Central memory CD4-positive, alpha-beta T cell (primary cell): ENCODE results near the gene LDLRAD2.

Experiments
- DNase-seq: peaks from one replicate; pipeline ENCODE4 v3.0.0; 2022

LDLRAD2 gene

DNA sequence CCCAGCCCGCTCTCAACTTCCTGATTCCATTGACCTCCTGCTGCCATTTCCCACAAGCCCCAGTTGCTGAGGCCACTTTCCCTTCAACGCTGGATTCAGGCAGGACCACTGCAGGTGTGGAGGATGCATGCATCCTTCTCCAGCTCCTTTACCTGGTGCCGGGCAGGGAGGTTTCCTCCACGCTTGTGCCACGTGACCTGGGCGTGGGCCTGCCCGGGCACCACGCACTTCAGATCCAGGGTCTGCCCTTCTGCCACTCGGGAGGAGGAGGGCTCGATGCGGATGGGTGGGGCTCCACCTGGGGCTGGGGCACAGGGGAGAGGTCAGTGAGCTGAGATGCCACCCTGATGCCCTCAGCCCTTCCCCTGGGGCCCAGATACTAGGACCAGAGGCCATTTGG lies 31.9 kb downstream of the LDLRAD2 start:
- no peak for DNase-seq

DNA sequence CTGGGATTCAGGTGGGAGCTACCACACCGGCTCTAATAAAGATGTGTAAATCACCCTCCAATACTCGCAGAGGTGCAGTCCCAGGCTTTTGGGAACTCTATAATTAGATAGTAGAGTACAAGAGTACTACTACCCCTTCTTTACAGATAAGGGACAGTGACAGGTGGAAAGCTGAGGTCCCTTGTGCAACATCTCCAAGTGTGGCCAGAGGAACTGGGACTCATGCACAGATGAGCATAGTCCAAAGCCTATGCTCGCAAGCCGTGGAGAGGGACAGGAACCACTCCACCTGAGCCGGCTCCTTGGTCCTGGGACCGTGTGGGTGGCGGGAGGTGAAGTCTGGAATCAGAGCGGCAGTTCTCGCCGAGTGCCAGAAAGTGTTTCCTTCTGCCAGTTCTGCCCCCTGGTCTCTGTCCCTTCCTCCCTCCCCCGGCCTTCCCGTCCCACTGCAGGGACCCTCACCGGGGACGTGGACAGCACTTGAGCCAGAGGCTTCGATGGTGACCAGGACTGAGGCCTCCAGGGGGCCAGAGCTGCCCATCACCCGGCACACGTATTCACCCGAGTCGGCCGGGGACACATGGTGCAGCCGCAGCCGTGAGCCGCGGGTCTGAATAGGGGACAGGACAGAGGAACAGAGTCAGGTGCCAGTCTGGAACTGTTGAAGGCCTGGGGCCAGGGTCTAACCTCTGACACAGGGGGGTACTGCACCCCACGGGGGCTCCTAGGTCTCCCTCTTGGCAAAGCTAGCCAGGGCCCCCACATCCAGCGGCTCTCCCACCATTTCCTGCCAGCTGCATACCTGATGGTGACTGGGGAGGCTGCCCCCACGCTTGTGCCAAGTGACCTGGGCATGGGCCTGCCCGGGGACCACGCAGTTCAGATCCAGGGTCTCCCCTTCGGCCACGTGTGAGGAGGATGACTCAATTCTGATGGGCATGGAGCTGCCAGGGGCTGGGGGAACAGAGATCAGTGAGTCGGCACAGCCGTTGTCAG lies 33.9 kb downstream of the LDLRAD2 start:
- no peak for DNase-seq

DNA sequence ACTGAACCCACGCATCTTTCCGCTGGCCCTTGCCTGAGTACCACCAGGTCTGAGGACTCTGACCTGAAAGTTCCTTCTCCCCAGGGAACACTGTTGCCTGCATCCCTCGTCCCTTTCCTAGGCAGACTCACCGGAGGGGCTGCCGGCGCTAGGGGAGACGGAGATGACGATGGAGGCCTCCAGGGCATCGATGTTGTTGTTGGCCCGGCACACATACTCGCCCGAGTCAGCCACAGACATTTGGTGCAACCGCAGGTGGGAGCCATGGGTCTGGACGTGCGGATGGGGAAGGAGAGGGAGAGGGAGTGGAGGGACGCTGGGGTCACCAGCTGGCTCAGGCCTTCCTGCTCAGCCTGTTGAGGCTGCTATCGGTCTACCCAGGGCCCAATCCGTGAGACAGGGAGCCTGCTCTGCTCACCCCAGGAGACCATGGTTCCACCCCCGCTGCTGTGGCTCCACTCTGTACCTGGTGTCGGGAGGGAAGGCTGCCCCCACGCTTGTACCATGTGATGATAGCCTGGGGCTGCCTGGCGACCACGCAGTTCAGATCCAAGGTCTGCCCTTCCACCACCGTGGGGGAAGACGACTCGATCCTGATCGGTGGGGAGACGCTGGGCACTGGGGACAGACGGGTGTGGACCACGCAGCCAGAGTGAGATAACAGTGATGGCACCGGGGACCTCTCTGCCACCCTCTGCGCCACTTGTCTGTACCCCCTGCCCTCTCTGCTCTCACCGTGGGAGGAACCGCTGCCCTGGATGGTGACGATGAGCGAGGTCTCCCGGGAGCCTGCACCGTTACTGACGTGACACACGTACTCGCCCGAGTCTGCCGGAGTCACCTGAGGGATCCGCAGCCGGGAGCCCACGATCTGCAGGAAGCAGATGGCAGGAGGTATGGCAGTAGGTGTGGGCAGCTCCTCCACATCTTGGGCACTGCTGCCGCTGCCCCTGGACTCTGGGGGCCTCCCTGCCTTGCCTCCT lies 35.4 kb downstream of the LDLRAD2 start:
- no peak for DNase-seq

DNA sequence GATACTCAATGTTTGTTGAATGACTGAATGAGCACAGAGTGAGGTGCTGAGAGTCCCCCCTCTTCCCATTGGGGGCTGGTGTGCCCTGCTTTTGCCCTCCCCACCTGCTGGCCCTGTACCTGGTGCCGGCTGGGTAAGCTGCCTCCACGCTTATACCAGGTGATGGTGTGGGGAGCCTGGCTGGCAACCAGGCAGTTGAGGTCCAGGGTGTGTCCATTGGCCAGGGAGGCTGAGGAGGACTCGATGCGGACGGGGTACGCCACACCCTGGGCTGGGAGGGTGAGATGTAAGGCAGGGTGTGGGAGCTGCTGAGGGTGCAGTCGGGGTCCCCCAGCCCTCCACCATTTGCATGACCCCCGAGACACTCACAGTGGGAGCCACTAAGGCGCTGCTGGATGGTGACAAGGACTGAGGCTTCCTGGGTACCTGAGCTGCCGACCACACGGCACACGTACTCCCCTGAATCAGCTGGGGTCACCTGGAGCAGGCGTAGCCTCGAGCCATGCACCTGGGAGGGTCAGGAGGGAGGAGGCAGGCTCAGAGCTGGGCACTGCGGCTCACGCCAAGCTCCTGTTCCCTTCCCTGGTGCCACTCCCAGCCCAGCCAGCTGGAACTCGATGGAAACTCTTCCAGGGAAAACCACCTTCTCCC lies 36.6 kb downstream of the LDLRAD2 start:
- DNase-seq: no peak

DNA sequence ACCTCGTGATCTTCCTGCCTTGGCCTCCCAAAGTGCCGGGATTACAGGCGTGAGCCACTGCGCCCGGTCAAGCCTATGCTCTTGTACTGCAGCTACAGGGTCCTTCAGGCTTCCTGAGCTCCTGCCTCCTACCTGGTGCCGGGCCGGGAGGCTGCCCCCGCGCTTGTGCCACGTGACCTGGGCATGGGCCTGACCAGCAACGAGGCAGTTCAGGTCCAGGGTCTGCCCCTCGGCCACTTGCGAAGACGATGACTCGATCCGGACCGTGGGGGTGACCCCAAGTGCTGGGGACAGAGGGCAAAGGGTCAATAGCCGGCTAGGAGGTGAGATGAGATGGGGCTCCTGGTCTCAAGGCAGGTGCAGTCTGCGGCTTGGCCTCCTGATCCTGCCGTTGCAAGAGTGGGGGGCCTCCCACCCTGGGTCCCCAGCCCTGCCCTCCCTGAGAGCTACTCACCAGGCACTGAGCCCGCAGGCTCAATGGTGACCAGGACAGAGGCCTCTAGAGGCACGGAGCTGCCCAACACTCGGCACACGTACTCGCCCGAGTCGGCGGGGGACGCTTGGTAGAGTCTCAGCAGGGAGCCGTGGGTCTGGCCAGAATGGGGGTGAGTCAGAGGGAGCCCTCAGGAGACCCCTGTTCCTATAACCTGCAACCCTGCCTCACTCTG lies 38.0 kb downstream of the LDLRAD2 start:
- DNase-seq: no peak

DNA sequence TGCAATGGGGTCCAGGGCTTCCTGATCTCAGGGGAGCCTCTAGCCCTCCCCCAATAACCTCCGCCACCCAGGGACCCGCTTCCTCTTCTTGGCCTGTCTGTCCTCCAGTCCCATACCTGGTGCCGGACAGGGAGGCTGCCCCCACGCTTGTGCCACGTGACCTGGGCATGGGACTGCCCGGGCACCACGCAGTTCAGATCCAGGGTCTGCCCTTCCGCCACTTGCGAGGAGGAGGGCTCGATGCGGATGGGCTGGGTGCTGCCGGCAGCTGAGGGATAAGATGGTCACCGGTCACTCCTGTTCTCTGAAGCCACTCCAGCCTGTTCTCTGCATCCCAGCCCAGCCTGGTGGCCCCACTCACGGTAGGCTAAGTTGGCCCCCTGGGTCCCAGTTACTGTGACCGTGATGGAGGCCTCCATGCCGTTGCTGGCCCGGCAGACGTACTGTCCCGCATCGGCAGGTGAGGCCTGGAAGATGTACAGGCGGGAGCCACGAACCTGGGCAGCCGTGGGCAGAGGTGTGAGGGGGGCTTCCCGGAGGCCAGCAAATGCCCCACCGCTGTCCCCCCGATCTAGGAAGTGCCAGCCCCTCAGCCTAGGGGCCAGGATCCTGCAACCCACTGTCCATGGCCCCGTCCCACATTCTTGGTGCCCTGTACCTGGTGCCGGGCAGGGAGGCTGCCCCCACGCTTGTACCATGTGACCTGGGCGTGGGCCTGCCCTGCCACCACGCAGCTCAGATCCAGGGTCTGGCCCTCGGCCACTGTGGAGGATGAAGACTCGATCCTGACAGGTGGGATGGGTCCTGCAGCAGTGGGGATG lies 39.6 kb downstream of the LDLRAD2 start:
- DNase-seq: no peak

DNA sequence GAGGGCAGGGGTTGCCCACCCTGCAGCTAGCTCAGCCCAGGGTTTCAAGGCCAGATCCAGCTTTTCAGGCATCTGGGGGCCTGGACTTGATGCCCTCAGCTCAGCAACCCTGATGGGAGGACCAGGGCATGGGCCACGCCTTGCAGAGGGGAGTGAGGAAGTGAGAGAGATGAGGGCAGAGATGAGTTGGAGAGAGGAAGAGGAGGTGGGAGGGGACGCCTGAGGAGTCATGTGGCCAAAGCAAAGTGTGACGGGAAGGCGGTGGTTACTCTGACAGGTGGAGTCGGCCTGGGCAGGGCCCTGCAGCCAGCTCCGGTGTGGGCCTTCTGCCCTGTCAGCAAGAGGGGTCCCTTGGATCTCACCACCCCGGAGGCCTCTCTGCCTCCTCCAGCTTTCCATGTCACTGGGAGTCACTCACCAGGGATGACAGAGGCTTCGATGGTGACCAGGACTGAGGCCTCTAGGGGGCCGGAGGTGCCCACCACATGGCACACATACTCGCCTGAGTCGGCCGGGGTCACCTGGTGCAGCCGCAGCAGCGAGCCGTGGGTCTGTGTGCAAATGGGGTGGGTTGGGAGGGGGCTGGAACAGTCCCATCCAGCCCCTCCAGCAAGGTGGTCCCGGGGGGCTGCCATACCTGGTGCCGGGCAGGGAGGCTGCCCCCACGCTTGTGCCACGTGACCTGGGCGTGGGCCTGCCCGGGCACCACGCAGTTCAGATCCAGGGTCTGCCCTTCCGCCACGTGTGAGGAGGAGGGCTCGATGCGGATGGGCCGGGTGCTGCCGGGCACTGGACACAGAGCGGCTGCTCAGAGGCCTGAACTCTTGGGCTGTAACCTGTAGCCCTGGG lies 40.4 kb downstream of the LDLRAD2 start:
- no peak for DNase-seq

DNA sequence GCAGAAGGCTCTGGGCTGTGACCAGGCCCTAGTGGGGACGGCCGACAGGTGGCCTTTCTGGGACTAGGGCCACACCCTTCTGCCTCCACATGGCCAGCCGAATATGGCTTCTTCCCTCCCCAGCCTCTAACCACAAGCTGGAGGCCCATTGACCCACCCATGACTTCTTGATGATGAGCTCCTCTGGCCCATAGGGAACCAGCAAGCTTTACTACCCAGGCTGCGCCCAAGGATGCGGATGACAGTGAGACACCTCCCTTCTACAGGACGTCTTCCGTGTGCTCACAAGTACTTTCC lies 41.0 kb downstream of the LDLRAD2 start:
- no peak for DNase-seq

DNA sequence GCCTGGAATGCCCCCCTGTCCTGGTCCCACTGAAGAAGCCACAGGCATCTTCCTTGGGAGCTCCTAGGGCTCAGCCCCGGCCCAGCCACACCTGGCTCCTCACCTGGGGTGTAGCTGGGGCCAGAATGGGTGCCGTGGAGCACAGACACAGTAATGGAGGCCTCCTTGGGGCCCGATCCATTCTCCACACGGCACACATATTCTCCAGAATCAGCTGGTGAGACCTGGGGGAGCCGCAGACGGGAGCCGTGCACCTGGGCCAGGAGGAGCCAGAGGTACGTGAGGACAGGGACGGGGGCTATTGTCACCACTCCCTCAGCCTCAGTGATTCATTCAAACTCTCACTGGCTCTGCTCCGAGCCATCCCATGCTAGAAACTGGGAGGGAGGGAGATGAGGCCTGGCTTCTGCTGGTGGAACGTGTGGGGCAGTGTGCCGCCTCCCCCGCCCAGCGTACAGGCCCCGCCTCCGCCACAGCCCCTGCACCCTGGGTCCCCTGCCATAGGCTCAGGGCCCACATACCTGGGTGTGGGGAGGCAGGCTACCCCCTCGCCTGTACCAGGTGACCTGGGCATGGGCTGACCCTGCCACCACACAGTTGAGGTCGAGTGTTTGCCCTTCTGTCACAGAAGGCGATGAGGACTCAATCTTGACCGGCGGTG lies 42.2 kb downstream of the LDLRAD2 start:
- DNase-seq: no peak

DNA sequence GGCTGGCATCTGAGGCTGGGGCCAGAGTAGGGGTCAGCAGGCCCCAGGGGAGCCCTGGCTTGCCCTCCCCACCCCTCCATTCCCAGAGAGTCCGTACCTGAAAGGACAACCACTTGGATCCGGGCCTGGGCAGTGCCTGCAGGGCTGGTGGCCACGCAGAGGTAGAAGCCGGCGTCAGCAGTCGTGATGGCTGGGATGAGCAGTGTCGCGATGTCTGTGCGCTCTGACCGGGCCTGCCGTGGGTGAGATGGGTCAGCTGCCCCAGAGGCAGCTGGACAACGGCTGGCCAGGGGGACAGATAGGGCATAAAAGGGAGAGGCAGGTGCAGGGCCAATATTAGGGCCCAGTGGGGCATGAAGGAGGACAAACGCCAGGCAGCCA lies 42.7 kb downstream of the LDLRAD2 start:
- DNase-seq: no peak

DNA sequence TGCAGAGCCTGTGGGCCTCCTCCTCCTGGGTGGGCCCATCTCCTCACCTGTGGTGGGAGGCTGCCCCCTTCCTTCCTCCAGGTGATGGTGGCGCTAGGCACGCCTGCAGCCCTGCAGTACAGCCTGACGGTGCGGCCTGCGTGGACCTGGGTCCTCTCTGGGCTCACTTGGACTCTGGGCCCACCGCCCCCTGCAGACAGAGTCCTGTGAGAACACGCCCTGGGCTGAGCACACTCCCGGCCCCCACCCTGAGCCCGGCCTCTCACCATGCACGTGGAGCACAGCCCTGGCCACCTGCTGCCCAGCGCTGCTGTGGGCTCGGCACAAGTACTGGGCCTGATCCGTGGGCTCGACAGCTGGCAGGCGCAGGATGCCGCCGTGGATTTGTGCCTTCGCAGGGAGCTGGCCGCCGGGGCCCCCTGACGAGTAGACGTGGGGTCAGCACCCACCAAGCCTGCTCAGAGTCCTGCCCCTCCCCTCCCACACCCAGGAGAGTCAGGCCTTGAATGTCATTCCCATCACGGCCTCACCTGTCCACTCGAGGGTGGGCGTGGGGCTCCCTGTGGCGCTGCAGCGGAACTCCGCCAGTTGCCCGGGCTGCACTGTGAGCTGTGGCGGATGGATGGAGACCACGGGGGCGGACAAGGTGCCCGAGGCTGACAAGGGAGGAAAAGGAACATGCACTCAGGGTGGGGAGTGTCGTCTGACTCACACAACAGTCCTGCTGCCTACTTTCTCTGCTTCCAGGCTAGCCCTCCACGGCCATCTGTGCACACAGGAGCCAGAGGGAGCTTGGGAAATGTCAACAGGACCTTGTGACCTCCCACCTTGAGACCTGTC lies 43.4 kb downstream of the LDLRAD2 start:
- no peak for DNase-seq

DNA sequence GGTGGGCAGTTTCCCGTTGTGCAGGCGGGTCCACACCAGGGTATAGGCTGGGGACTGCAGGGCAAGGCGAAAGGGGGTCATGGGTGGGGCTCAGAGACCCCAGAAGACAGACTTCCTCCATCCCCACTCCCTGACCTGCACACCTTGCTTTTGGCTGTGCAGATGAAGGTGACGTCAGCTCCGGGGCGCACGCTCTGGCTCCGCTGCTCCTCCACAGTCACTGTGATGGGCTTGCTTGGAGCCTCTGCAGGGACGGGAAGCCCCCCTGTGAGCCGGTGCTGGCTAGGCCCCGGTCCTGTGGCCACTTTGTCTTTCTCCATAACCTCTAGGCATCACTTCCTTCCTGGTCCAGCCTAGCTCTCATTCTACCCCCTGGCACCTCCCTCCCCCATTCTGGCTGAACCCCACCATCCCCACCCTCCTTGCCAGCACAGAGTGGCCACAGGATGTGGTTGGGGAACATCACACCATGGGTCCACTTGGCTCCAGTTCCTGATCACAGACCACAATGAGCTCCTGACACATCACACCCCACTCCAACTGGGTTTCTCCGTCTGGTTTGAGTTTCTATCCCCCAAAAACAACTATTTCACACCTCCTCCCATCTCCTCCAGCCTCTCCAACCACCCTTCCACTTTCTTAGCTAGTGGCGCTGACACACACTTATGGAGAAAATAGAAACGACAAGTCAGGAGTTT lies 45.2 kb downstream of the LDLRAD2 start:
- DNase-seq: no peak

DNA sequence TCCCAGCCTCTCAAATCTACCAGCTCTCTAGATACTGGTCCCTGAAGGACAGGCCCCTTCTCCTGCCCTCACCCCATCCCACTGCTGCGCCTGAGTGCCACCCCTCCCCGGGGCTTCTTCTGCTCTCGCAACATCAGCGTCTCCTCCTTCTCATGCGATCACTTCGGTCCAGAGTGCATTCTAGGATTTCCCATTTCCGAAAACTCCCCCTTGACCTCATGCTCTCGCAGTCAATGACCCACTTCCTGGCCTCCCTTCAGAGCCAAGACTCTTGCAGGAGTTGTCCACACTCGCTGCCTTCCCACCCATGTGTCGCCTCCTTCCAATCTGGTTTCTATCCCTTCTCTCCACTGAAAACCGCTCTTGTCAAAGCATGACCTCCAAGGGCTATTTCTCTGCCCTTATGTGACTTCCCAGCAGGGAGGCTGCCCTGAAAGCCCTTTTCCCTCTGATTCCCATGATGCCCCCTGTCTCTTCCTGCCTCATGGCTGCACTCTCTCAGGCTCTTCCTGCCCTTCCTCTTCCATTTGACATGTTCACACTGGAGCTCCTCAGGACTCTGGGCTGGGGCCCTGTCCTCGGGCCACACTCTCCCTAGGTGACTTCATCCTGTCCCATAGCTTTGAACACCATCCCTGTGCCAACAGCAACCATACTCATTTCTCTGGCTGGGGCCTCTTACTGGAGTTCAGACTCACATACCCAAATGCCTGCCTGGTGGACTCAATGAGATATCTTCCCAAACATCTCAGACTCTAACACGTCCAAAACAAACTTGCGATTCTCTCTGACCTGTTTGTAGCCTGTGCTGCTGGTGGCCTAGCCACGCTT lies 46.0 kb downstream of the LDLRAD2 start:
- DNase-seq: no peak

DNA sequence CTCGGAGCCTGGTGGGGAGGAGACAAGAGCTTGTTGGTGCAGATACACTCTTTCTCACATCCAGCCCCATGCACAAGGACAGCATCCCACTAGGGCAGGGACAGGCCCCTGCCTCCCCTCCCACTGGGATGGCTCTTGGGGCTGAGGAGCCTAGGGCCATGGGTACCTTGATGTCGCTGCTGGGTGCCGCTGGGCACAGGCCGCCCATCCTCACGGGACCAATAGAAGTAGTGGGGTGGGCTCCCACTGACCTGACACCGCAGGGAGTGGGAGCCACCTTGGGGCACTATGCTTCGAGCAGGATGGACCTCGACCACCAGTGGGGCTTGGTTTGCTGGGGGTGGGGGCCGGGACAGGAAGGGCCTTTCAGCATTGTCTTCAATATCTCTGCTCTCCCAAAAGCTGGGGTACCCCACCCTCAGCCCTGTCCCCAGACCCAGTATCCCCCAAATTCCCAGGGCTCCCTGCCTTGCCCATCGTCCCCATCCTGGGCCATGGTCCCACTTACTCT lies 47.7 kb downstream of the LDLRAD2 start:
- no peak for DNase-seq

DNA sequence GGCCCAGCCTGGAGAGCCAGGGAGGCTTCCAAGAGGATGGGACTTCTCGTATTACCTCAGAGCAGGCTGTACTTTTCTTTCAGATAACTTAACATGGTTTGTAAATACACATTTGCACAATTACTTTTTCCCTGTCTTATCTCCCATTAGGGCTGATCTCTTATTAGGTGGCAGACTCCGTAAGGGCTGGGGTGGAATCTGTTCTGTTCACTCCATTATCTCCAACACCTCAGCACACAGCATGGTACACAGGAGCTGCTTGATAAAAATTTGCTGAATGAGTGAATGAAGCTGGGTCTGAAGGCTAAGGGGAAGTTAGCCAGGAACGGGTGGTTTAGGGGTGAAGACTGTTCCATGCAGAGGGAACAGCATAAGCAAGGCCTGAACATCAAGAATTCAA lies 48.9 kb downstream of the LDLRAD2 start:
- no peak for DNase-seq

DNA sequence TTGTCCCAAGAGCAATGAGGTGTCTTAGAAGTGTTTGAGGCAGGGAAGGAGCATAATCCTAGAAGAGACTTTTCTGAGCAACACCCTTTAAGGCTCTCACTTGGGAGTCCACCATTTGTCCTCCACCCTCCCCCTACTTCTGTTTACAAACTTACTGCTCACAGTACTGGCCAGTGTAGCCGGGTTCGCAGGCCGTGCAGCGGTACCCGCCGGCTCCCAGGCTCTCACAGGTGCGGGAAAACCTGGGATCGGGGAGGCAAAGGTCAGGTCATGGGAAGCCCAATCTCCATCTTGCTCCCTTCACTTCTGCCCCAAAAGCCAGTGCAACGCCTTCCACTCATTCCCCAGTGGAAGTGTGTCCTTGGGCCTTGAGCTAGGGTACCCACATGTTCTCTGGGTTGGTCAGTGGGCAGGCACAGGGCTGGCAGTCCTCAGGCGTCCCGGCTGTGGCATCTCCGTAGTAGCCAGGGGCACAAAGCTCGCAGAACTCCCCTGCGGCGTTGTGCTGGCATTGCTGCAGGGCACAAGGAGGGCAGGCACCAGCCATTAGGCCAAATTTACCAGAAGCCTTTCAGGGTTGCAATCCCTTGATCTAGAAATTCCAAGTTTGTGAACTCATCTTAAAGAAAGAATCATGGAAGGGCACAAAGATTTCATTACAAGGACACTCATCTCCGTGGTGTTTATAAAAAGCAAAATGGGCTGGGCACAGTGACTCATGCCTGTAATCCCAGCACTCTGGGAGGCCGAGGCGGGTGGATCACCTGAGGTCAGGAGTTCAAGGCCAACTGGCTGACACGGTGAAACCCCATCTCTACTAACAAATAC lies 49.8 kb downstream of the LDLRAD2 start:
- DNase-seq: no peak
